Measurements from ENCODE around the gene ANKRD10. TPM values are rescaled to one million over a fixed set of nuclear protein-coding genes. Genes with fewer than 3 reads are reported as not detected.

ANKRD10 gene
- total and polyA plus RNA-seq, 10 of the 15 experiments (the other 5 are each of a cell fraction or from before 2014, with no cell fraction given), result 47.1 to 199 (median 97.2) TPM

- no peak for TF ChIP-seq PBX3 (IDR thresholded peaks at IDR 0.05; ENCODE audit: insufficient replicate concordance, low read depth, low read length)
- TF ChIP-seq ELK1 (IDR thresholded peaks at IDR 0.05; ENCODE audit: low read depth, low read length), result no peak
- no peak for TF ChIP-seq MTA3 (IDR thresholded peaks at IDR 0.05; ENCODE audit: borderline replicate concordance, low read length)
- no peak for TF ChIP-seq HDAC2 (IDR thresholded peaks at IDR 0.05)
- TF ChIP-seq SMC3 (IDR thresholded peaks at IDR 0.05; ENCODE audit: borderline replicate concordance, low read length), result no peak
- no peak for TF ChIP-seq SMAD1 (IDR thresholded peaks at IDR 0.05; ENCODE audit: low read depth, partially characterized antibody)
- no peak for TF ChIP-seq ESRRA (IDR thresholded peaks at IDR 0.05; ENCODE audit: low read length)
- no peak for TF ChIP-seq CHD1 (IDR thresholded peaks at IDR 0.05; ENCODE audit: low read depth, low read length)
- TF ChIP-seq JUND (IDR thresholded peaks at IDR 0.05; ENCODE audit: low read depth, low read length), result no peak
Measured at GRCh38 chr13:110961959-110962358, 47.1 kb upstream of the ANKRD10 start (continued).

- no peak for ATAC-seq
- intact Hi-C loops (cut with micrococcal nuclease; ENCODE audit: unreplicated experiment) (no loop called here), in situ Hi-C loops (cut with MboI) (no loop called here)
- Histone ChIP-seq H3K4me3 (no peak overlapping the region), H2AFZ (ENCODE audit: control insufficient read depth, low read depth, low read length) (no peak overlapping the region), H3K4me1 (ENCODE audit: control insufficient read depth, insufficient read depth, low read length) (peaks cover 4% of the 10 kb centered on the region; the same call in 1 of the 2 replicates), H3K36me3 (ENCODE audit: control insufficient read depth in 2 of 2, insufficient read depth in 2 of 2, low read length in 1 of 2) (no peaks in the 10 kb centered on the region), H3K4me2 (ENCODE audit: control insufficient read depth, insufficient read depth) (no peak overlapping the region), H4K20me1 (ENCODE audit: control insufficient read depth, insufficient read depth) (no peaks in the 10 kb centered on the region), H3K27ac (ENCODE audit: control insufficient read depth, insufficient read depth) (no peak overlapping the region), H3K27me3 (replicated peaks in 1 of 2; ENCODE audit: control insufficient read depth in 2 of 2, insufficient read depth in 2 of 2, low read length in 1 of 2) (no peaks in the 10 kb centered on the region), H3K9ac (ENCODE audit: control insufficient read depth, insufficient read depth, low read length) (no peak overlapping the region), H3K9me3 (replicated peaks; ENCODE audit: control insufficient read depth, insufficient read depth, low read length) (no peaks in the 10 kb centered on the region; the same call in 2 of the 3 replicates), H3K79me2 (ENCODE audit: control insufficient read depth, insufficient read depth, low read length) (no peaks in the 10 kb centered on the region)
- POLR2A ChIA-PET, result interaction anchor here (0.6 to 0.9 kb wide), 3 partner anchors 12 to 389 kb away, joined by 3 to 5 read pairs (median 3); no protein-coding TSS in a partner anchor
- RAD21 ChIA-PET (ENCODE audit: unreplicated experiment), result no interaction called here
- SMC1A ChIA-PET (ENCODE audit: uncharacterized antibody, unreplicated experiment), result interaction anchor here (0.7 to 1.5 kb wide), 2 partner anchors 12 to 142 kb away, joined by 3 to 4 read pairs; no protein-coding TSS in a partner anchor
- FAIRE-seq, result no peak
- no TSS peak for BruUV-seq (replicated peaks)
- DNase-seq (ENCODE audit: low read depth, low spot score), result no peak
- CTCF ChIA-PET, result interaction anchor here (0.6 to 0.8 kb wide), 2 partner anchors 15 to 16 kb away, joined by 3 to 4 read pairs; no protein-coding TSS in a partner anchor
- 19% methylated on average over 2 of the region's 2 CpGs for WGBS (ENCODE audit: insufficient coverage, insufficient replicate concordance, low lambda C conversion rate, missing lambda C conversion rate)
- no peak for TF ChIP-seq ATF3 (IDR thresholded peaks at IDR 0.05; ENCODE audit: borderline replicate concordance, extremely low read depth, low read depth, low read length)
- TF ChIP-seq USF1 (IDR thresholded peaks at IDR 0.05; ENCODE audit: borderline replicate concordance, extremely low read length, insufficient read depth, low read depth, low read length), result no peak
- TF ChIP-seq NFXL1 (IDR thresholded peaks at IDR 0.05; ENCODE audit: borderline replicate concordance), result no peak
- no peak for TF ChIP-seq HDAC6 (IDR thresholded peaks at IDR 0.05; ENCODE audit: unreplicated experiment)
- TF ChIP-seq RBBP5 (conservative IDR thresholded peaks at IDR 0.05), result no peak
- TF ChIP-seq LARP7 (IDR thresholded peaks at IDR 0.05), result no peak
- TF ChIP-seq MAX (IDR thresholded peaks at IDR 0.05; ENCODE audit: low read depth, low read length), result no peak
- TF ChIP-seq STAT3 (IDR thresholded peaks at IDR 0.05; ENCODE audit: low read depth, low read length), result no peak
- TF ChIP-seq PKNOX1 (IDR thresholded peaks at IDR 0.05), result no peak
- TF ChIP-seq MEF2B (IDR thresholded peaks at IDR 0.05; ENCODE audit: partially characterized antibody, poor library complexity, severe bottlenecking), result no peak
- no peak for TF ChIP-seq CREM (IDR thresholded peaks at IDR 0.05; ENCODE audit: low read depth)
Measured at GRCh38 chr13:110960204-110960603, 45.3 kb upstream of the ANKRD10 start.
